ENCODE measurements around the gene P2RX2. TPM values are rescaled to one million over a fixed set of nuclear protein-coding genes. Genes with fewer than 3 reads are reported as not detected.

The P2RX2 gene
- total RNA-seq, 2 experiments from 2014 or later, result not detected

DNA sequence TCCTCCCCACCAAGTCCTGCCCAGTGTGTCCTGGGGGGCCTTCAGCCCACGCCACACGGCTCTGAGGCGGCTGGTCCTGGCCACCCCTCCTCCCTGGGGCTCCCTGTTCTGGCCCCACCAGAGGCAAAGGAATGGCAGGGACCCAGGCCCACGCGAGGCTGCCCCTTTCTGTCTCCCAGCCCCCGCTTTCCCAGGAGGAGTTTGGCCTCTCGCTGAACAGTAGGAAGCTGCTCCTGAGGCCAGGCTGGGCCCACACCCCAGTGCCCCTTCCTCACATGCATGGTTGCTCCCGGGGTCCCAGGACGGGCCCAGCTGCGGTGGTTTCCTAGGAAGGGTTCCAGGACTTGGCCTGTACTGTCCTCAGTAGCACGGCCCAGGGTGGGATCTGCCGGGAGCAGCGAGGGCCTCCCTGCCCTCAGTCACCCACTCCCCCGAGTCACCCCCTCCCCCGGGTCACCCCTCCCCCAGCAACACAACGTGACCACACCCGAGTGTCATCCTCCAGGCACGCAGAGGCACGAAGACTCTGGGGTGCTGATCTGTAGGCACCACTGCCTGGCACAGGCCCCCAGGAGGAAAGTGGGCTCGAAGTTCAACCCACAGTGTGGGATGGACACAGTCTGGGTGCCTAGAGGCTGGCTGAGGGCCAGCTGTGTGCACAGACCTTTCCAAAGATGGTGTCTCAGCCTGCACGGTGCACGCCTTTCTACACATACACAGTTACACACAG lies 41.2 kb upstream of the P2RX2 start:
- no peak overlapping the region for H3K4me2 ChIP-seq (ENCODE audit: low read length)
- no peaks in the 10 kb centered on the region for H3K79me2 ChIP-seq (ENCODE audit: insufficient read depth, low read depth, low read length)
- no peak for DNase-seq (ENCODE audit: low spot score)
- no peak overlapping the region for H3K27ac ChIP-seq (ENCODE audit: low read depth, low read length, poor library complexity, severe bottlenecking)
- H3K36me3 ChIP-seq (ENCODE audit: insufficient read depth, low read length), result peaks cover 10% of the 10 kb centered on the region; the same call in 1 of the 2 replicates
- no peak overlapping the region for H3K4me3 ChIP-seq (ENCODE audit: low read depth, low read length, poor library complexity, severe bottlenecking)
- no peak for TF ChIP-seq EZH2phosphoT487 (IDR thresholded peaks at IDR 0.05; ENCODE audit: borderline replicate concordance, low read depth, low read length)
- no peak for TF ChIP-seq CTCF (conservative IDR thresholded peaks at IDR 0.05; ENCODE audit: low read length)
- H3K4me1 ChIP-seq (ENCODE audit: insufficient read depth, low read length, poor library complexity, severe bottlenecking), result no peaks in the 10 kb centered on the region
- no peaks in the 10 kb centered on the region for H4K20me1 ChIP-seq (ENCODE audit: insufficient read depth, low read length)
- CTCF ChIA-PET (ENCODE audit: unreplicated experiment), result no interaction called here
- BruUV-seq (replicated peaks), result no TSS peak
- H3K9me3 ChIP-seq (ENCODE audit: low read length), result no peaks in the 10 kb centered on the region
- no peak overlapping the region for H2AFZ ChIP-seq (ENCODE audit: low read length)
- POLR2A ChIA-PET, result no interaction called here
- H3K9me2 ChIP-seq (ENCODE audit: insufficient read depth, low read length), result no peaks in the 10 kb centered on the region
- intact Hi-C loops (cut with micrococcal nuclease; ENCODE audit: unreplicated experiment), result no loop called here

DNA sequence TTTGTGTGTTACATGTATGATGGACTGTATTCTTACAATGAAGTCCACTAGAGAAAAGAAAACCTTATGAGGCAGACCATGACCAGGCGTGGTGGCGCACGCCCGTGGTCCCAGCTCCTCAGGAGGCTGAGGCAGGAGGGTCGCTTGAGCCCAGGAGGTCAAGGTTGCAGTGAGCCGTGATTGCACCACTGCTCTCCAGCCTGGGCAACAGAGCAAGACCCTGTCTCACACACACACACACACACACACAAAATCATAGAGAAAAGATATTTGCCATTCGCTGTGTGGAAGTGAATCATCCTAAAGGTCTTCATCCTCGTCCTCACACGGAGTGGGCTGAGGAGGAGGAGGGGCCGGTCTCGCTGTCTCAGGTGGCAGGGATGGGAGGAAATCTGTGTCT lies 40.5 kb upstream of the P2RX2 start:
- no peaks in the 10 kb centered on the region for H3K9me3 ChIP-seq (ENCODE audit: low read length)
- H3K36me3 ChIP-seq (ENCODE audit: insufficient read depth, low read length), result peaks cover 10% of the 10 kb centered on the region; the same call in 1 of the 2 replicates
- H3K27ac ChIP-seq (ENCODE audit: low read depth, low read length, poor library complexity, severe bottlenecking), result no peak overlapping the region
- BruUV-seq (replicated peaks), result no TSS peak
- no peak for TF ChIP-seq EZH2phosphoT487 (IDR thresholded peaks at IDR 0.05; ENCODE audit: borderline replicate concordance, low read depth, low read length)
- TF ChIP-seq CTCF (conservative IDR thresholded peaks at IDR 0.05; ENCODE audit: low read length), result no peak
- CTCF ChIA-PET (ENCODE audit: unreplicated experiment), result no interaction called here
- H2AFZ ChIP-seq (ENCODE audit: low read length), result no peak overlapping the region
- no peaks in the 10 kb centered on the region for H4K20me1 ChIP-seq (ENCODE audit: insufficient read depth, low read length)
- H3K9me2 ChIP-seq (ENCODE audit: insufficient read depth, low read length), result no peaks in the 10 kb centered on the region
- intact Hi-C loops (cut with micrococcal nuclease; ENCODE audit: unreplicated experiment), result no loop called here
- no peak for DNase-seq (ENCODE audit: low spot score)
- H3K4me2 ChIP-seq (ENCODE audit: low read length), result no peak overlapping the region
- POLR2A ChIA-PET, result no interaction called here
- no peaks in the 10 kb centered on the region for H3K79me2 ChIP-seq (ENCODE audit: insufficient read depth, low read depth, low read length)
- no peaks in the 10 kb centered on the region for H3K4me1 ChIP-seq (ENCODE audit: insufficient read depth, low read length, poor library complexity, severe bottlenecking)
- no peak overlapping the region for H3K4me3 ChIP-seq (ENCODE audit: low read depth, low read length, poor library complexity, severe bottlenecking)

DNA sequence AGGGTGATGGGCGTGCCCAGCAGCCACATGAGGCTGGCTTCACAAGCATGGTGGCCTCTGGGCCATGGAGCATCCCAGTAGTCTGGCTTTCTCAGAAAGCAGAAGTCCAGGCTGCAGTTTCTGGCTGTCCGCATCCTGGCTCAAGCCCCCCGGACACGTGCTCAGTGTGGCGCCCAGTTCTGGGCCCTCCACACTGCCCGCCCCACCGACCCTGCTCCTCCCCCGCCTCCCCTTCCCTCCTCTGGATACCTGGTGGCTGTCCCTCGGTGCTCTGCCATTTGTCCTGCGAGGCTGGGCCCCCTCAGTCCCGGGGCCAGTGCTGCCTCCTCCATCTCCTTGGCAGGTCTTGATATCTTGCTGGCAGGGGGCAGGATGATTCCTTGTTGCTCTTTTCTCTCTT lies 39.8 kb upstream of the P2RX2 start:
- H3K9me3 ChIP-seq (ENCODE audit: low read length), result no peaks in the 10 kb centered on the region
- H3K36me3 ChIP-seq (ENCODE audit: insufficient read depth, low read length), result peaks cover 10% of the 10 kb centered on the region; the same call in 1 of the 2 replicates
- no peak overlapping the region for H3K27ac ChIP-seq (ENCODE audit: low read depth, low read length, poor library complexity, severe bottlenecking)
- intact Hi-C loops (cut with micrococcal nuclease; ENCODE audit: unreplicated experiment), result no loop called here
- BruUV-seq (replicated peaks), result no TSS peak
- H3K4me1 ChIP-seq (ENCODE audit: insufficient read depth, low read length, poor library complexity, severe bottlenecking), result no peaks in the 10 kb centered on the region
- CTCF ChIA-PET (ENCODE audit: unreplicated experiment), result no interaction called here
- no peak for TF ChIP-seq CTCF (conservative IDR thresholded peaks at IDR 0.05; ENCODE audit: low read length)
- TF ChIP-seq EZH2phosphoT487 (IDR thresholded peaks at IDR 0.05; ENCODE audit: borderline replicate concordance, low read depth, low read length), result no peak
- POLR2A ChIA-PET, result no interaction called here
- H4K20me1 ChIP-seq (ENCODE audit: insufficient read depth, low read length), result no peaks in the 10 kb centered on the region
- no peak overlapping the region for H3K4me3 ChIP-seq (ENCODE audit: low read depth, low read length, poor library complexity, severe bottlenecking)
- H3K4me2 ChIP-seq (ENCODE audit: low read length), result no peak overlapping the region
- H2AFZ ChIP-seq (ENCODE audit: low read length), result no peak overlapping the region
- no peaks in the 10 kb centered on the region for H3K9me2 ChIP-seq (ENCODE audit: insufficient read depth, low read length)
- H3K79me2 ChIP-seq (ENCODE audit: insufficient read depth, low read depth, low read length), result no peaks in the 10 kb centered on the region
- DNase-seq (ENCODE audit: low spot score), result no peak

All from OCI-LY7 (cell line).